HCT116 (cell line): ENCODE results near the gene LRBA. TPM values are rescaled to one million over a fixed set of nuclear protein-coding genes. Genes with fewer than 3 reads are reported as not detected.

ENCODE experiments used
- ATAC-seq: fragments of 200-7000 bp; cut with Tn5 transposase; 2 replicates; pipeline ENCODE4 v1.9.1; 2020; ENCODE audit warnings: mild to moderate bottlenecking, moderate library complexity
- BruUV-seq: library from RNA; stranded (reverse); fragments of 400-500 nt; replicated peaks from 2 replicates; lab custom pipeline; 2021; lab: Mats Ljungman, UMichigan
- CTCF ChIA-PET: fragments of 300-600 bp; sonication (Branson Sonifier 250); formaldehyde crosslinking; loops from one replicate; lab custom pipeline; 2021; ENCODE audit warnings: antibody characterized with exemption; lab: Charles Lee
- POLR2A ChIA-PET: fragments of 300-600, 350-600 bp; sonication (Branson Sonifier 250); formaldehyde crosslinking; loops from one replicate; lab custom pipeline; 2021; ENCODE audit warnings: antibody characterized with exemption; lab: Charles Lee
- RAD21 ChIA-PET, 2 experiments: fragments of 300-600 bp; sonication (Branson Sonifier 250); formaldehyde crosslinking; loops; one replicate each; lab custom pipeline; 2023; ENCODE audit warnings: low total read pairs in 2 of 2; ENCODE audit not compliant: uncharacterized antibody in 2 of 2, unreplicated experiment in 2 of 2, low non-redundant PET in 1 of 2; lab: Charles Lee
- DNase-seq: peaks from one replicate; pipeline ENCODE4 v3.0.0-alpha.2; 2010; ENCODE audit warnings: low read depth, low spot score
- H2AFZ ChIP-seq: fragments of 200-600 bp; shearing (Covaris generic), sonication (generic); 2 replicates; pipeline ENCODE4 v1.6.1; 2017; ENCODE audit warnings: low read depth, mixed run types, mixed read lengths, antibody characterized with exemption, low read length; ENCODE audit not compliant: poor library complexity, severe bottlenecking
- H3K27ac ChIP-seq: 2 replicates; pipeline ENCODE4 v1.5.1; 2012; ENCODE audit warnings: low read depth, low read length
- H3K27me3 ChIP-seq: fragments of 200-600 bp; sonication (generic); 2 replicates; pipeline ENCODE4 v1.6.1; 2016; ENCODE audit warnings: mixed run types, low read length, mixed read lengths; ENCODE audit not compliant: insufficient read depth
- H3K36me3 ChIP-seq, 2 experiments: fragments of 200-500 bp in 1 of 2; fragments of 200-600 bp in 1 of 2; sonication (Bioruptor generic) in 1 of 2; sonication (generic) in 1 of 2; 2 replicates each; pipeline versions ENCODE4 v1.5.1 to v1.6.1; 2014 to 2016; ENCODE audit warnings: low read length in 2 of 2, inconsistent platforms in 1 of 2, mixed read lengths in 1 of 2, mixed run types in 1 of 2; ENCODE audit not compliant: insufficient read depth in 2 of 2, control insufficient read depth in 1 of 2
- H3K4me1 ChIP-seq, 2 experiments: fragments of 200-600 bp in 1 of 2; sonication (generic) in 1 of 2; 2 replicates each; pipeline versions ENCODE4 v1.5.1 to v1.6.1; 2012 to 2017; ENCODE audit warnings: low read length in 2 of 2, inconsistent platforms in 1 of 2, mild to moderate bottlenecking in 1 of 2, mixed read lengths in 1 of 2, mixed run types in 1 of 2, moderate library complexity in 1 of 2; ENCODE audit not compliant: insufficient read depth in 2 of 2, control insufficient read depth in 1 of 2
- H3K4me2 ChIP-seq: fragments of 200-600 bp; sonication (generic); 2 replicates; pipeline ENCODE4 v1.6.1; 2017; ENCODE audit warnings: mixed run types, low read length, mixed read lengths
- H3K4me3 ChIP-seq, 2 experiments: fragments of 200-600 bp in 1 of 2; sonication (generic) in 1 of 2; replicated peaks in 1 of 2; 2 replicates each; pipeline ENCODE4 v1.5.1; 2011 to 2016; ENCODE audit warnings: low read length in 2 of 2, control low read depth in 1 of 2, low read depth in 1 of 2, mild to moderate bottlenecking in 1 of 2, mixed read lengths in 1 of 2, mixed run types in 1 of 2
- H3K79me2 ChIP-seq: fragments of 200-600 bp; sonication (generic); 2 replicates; pipeline ENCODE4 v1.6.1; 2017; ENCODE audit warnings: mild to moderate bottlenecking, mixed run types, low read length, moderate library complexity, mixed read lengths; ENCODE audit not compliant: insufficient read depth
- H3K9ac ChIP-seq: fragments of 200-600 bp; sonication (generic); 2 replicates; pipeline ENCODE4 v1.6.1; 2016; ENCODE audit warnings: low read length, mixed read lengths
- H3K9me2 ChIP-seq: fragments of 200-600 bp; sonication (generic), shearing (Covaris generic); 2 replicates; pipeline ENCODE4 v1.6.1; 2017; ENCODE audit warnings: mixed run types, mild to moderate bottlenecking, moderate library complexity; ENCODE audit not compliant: insufficient read depth
- H3K9me3 ChIP-seq, 2 experiments: fragments of 200-500 bp in 1 of 2; fragments of 200-600 bp in 1 of 2; sonication (Bioruptor generic) in 1 of 2; sonication (generic) in 1 of 2; 2 replicates each; pipeline ENCODE4 v1.6.1; 2014 to 2017; ENCODE audit warnings: low read length in 2 of 2, mixed read lengths in 2 of 2, inconsistent platforms in 1 of 2, low read depth in 1 of 2, mild to moderate bottlenecking in 1 of 2, mixed run types in 1 of 2, moderate library complexity in 1 of 2; ENCODE audit not compliant: control insufficient read depth in 1 of 2, insufficient read depth in 1 of 2
- H4K20me1 ChIP-seq: fragments of 200-600 bp; sonication (generic), shearing (Covaris generic); 2 replicates; pipeline ENCODE4 v1.6.1; 2017; ENCODE audit warnings: mixed run types, mild to moderate bottlenecking, moderate library complexity; ENCODE audit not compliant: insufficient read depth
- EGR1 ChIP-seq: IDR thresholded peaks from 2 replicates; pipeline ENCODE4 v1.6.1; 2012; ENCODE audit warnings: low read depth
- ELF1 ChIP-seq: IDR thresholded peaks from 2 replicates; pipeline ENCODE4 v1.6.1; 2012; ENCODE audit warnings: low read depth, borderline replicate concordance
- EZH2 ChIP-seq: fragments of 200-600 bp; sonication (generic); IDR thresholded peaks from 2 replicates; pipeline ENCODE4 v1.6.1; 2017; ENCODE audit warnings: antibody characterized with exemption, mixed run types
- FOSL1 ChIP-seq: IDR thresholded peaks from 2 replicates; pipeline ENCODE4 v1.6.1; 2012; ENCODE audit warnings: low read depth
- POLR2A ChIP-seq: IDR thresholded peaks from 2 replicates; pipeline ENCODE4 v1.7.0; 2011; ENCODE audit warnings: borderline replicate concordance; ENCODE audit not compliant: insufficient read depth, insufficient read length; ENCODE audit errors: extremely low read depth
- SIN3A ChIP-seq: IDR thresholded peaks from 2 replicates; pipeline ENCODE4 v1.6.1; 2012; ENCODE audit warnings: low read depth
- SP1 ChIP-seq: IDR thresholded peaks from 2 replicates; pipeline ENCODE4 v1.6.1; 2012; ENCODE audit warnings: low read depth
- SRF ChIP-seq: IDR thresholded peaks from 2 replicates; pipeline ENCODE4 v1.6.1; 2012; ENCODE audit warnings: low read depth
- TCF7L2 ChIP-seq: IDR thresholded peaks from 2 replicates; pipeline ENCODE4 v1.7.0; 2011; ENCODE audit warnings: borderline replicate concordance, inconsistent platforms; ENCODE audit not compliant: insufficient read depth, insufficient read length; ENCODE audit errors: extremely low read depth
- YY1 ChIP-seq: IDR thresholded peaks from 2 replicates; pipeline ENCODE4 v1.6.1; 2011; ENCODE audit warnings: low read length, low read depth, moderate library complexity, mild to moderate bottlenecking; ENCODE audit not compliant: insufficient replicate concordance; ENCODE audit errors: extremely low read depth
- ZFX ChIP-seq: fragments of 450-650 bp; IDR thresholded peaks from 2 replicates; pipeline ENCODE4 v1.6.1; 2017
- ZNF274 ChIP-seq: fragments of 200-500 bp; sonication (Bioruptor generic); IDR thresholded peaks from 2 replicates; pipeline ENCODE4 v1.6.1; 2014; ENCODE audit warnings: mild to moderate bottlenecking, low read depth, low read length, inconsistent platforms
- intact Hi-C: fragments of 100-400 bp; cut with micrococcal nuclease; formaldehyde crosslinking; loops from 2 replicates; pipeline ENCODE4 v1.10.0; 2022
- total RNA-seq: library from RNA; stranded (reverse); gene quantifications from one replicate; pipeline ENCODE4 v1.2.1, GENCODE V29; 2021; ENCODE audit not compliant: unreplicated experiment
- TF ChIP-seq, protein P1 (sequence below): IDR thresholded peaks from 2 replicates; pipeline ENCODE4 v1.6.1; 2012
- TF ChIP-seq, protein P2 (sequence below): IDR thresholded peaks from 2 replicates; pipeline ENCODE4 v1.6.1; 2012
- TF ChIP-seq, protein P3 (sequence below): IDR thresholded peaks from 2 replicates; pipeline ENCODE4 v1.6.1; 2011; ENCODE audit warnings: mild to moderate bottlenecking, low read length, moderate library complexity; ENCODE audit not compliant: insufficient replicate concordance; ENCODE audit errors: extremely low read depth
- TF ChIP-seq, protein P4 (sequence below), 3 experiments: fragments of 200-600 bp in 1 of 3; sonication (generic) in 1 of 3; IDR thresholded peaks in 2 of 3; conservative IDR thresholded peaks in 1 of 3; 2 replicates each; pipeline ENCODE4 v1.5.1; 2012 to 2017; ENCODE audit warnings: low read depth in 2 of 3, low read length in 2 of 3, antibody characterized with exemption in 1 of 3, borderline replicate concordance in 1 of 3, control low read depth in 1 of 3, mild to moderate bottlenecking in 1 of 3, mixed read lengths in 1 of 3, mixed run types in 1 of 3, moderate library complexity in 1 of 3; ENCODE audit not compliant: insufficient read depth in 1 of 3
- TF ChIP-seq, protein P5 (sequence below): IDR thresholded peaks from 2 replicates; pipeline ENCODE4 v1.6.1; 2012; ENCODE audit warnings: low read depth

LRBA gene
- total RNA-seq, 1 experiment from 2014 or later = 79.8 TPM

DNA sequence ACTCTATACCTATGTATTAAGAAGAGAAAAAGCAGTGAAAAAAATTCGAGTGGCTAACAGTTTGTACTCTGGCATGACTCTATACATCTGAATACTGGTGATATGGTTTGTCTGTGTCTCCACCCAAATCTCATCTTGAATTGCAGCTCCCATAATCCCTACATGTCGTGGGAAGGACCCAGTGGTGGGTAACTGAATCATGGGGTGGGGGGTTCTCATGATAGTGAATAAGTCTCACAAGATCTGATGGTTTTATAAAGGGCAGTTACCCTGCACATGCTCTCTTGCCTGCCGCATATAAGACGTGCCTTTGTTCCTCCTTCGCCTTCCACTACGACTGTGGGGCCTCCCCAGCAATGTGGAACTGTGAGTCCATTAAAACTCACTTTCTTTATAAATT is 70.4 kb downstream of the LRBA start:
- Histone ChIP-seq H3K36me3 (no peaks in the 10 kb centered on the region), H3K4me3 (no peak overlapping the region), H3K4me1 (peaks cover 0 to 4% of the 10 kb centered on the region in 2 experiments; a peak in 1 of 4 replicates), H3K9me2 (no peaks in the 10 kb centered on the region), H3K27ac (no peak overlapping the region), H3K4me2 (no peak overlapping the region), H3K27me3 (no peaks in the 10 kb centered on the region), H3K9me3 (no peaks in the 10 kb centered on the region), H2AFZ (no peak overlapping the region), H3K9ac (no peak overlapping the region), H4K20me1 (peaks cover 14% of the 10 kb centered on the region; the same call in 1 of the 2 replicates), H3K79me2 (peaks cover 93% of the 10 kb centered on the region)
- DNase-seq = no peak
- ChIA-PET RAD21 (no interaction called here), POLR2A (no interaction called here), CTCF (no interaction called here)
- ATAC-seq = no peak
- TF ChIP-seq, protein P1, sequence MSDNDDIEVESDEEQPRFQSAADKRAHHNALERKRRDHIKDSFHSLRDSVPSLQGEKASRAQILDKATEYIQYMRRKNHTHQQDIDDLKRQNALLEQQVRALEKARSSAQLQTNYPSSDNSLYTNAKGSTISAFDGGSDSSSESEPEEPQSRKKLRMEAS = no peak
- TF ChIP-seq EGR1 (no peak), ZNF274 (no peak), ELF1 (no peak), SRF (no peak), TCF7L2 (no peak), EZH2 (no peak), SP1 (no peak), SIN3A (no peak), ZFX (no peak), POLR2A (no peak), YY1 (no peak), FOSL1 (no peak)
- TF ChIP-seq, protein P2, sequence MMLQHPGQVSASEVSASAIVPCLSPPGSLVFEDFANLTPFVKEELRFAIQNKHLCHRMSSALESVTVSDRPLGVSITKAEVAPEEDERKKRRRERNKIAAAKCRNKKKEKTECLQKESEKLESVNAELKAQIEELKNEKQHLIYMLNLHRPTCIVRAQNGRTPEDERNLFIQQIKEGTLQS = no peak
- TF ChIP-seq, protein P3, sequence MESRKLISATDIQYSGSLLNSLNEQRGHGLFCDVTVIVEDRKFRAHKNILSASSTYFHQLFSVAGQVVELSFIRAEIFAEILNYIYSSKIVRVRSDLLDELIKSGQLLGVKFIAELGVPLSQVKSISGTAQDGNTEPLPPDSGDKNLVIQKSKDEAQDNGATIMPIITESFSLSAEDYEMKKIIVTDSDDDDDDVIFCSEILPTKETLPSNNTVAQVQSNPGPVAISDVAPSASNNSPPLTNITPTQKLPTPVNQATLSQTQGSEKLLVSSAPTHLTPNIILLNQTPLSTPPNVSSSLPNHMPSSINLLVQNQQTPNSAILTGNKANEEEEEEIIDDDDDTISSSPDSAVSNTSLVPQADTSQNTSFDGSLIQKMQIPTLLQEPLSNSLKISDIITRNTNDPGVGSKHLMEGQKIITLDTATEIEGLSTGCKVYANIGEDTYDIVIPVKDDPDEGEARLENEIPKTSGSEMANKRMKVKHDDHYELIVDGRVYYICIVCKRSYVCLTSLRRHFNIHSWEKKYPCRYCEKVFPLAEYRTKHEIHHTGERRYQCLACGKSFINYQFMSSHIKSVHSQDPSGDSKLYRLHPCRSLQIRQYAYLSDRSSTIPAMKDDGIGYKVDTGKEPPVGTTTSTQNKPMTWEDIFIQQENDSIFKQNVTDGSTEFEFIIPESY = no peak
- TF ChIP-seq, protein P4, sequence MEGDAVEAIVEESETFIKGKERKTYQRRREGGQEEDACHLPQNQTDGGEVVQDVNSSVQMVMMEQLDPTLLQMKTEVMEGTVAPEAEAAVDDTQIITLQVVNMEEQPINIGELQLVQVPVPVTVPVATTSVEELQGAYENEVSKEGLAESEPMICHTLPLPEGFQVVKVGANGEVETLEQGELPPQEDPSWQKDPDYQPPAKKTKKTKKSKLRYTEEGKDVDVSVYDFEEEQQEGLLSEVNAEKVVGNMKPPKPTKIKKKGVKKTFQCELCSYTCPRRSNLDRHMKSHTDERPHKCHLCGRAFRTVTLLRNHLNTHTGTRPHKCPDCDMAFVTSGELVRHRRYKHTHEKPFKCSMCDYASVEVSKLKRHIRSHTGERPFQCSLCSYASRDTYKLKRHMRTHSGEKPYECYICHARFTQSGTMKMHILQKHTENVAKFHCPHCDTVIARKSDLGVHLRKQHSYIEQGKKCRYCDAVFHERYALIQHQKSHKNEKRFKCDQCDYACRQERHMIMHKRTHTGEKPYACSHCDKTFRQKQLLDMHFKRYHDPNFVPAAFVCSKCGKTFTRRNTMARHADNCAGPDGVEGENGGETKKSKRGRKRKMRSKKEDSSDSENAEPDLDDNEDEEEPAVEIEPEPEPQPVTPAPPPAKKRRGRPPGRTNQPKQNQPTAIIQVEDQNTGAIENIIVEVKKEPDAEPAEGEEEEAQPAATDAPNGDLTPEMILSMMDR (IDR thresholded peaks at IDR 0.05 in 2 of 3, conservative IDR thresholded peaks at IDR 0.05 in 1 of 3; ENCODE audit: borderline replicate concordance in 1 of 3, insufficient read depth in 1 of 3, low read depth in 2 of 3, low read length in 2 of 3) = no peak
- TF ChIP-seq, protein P5, sequence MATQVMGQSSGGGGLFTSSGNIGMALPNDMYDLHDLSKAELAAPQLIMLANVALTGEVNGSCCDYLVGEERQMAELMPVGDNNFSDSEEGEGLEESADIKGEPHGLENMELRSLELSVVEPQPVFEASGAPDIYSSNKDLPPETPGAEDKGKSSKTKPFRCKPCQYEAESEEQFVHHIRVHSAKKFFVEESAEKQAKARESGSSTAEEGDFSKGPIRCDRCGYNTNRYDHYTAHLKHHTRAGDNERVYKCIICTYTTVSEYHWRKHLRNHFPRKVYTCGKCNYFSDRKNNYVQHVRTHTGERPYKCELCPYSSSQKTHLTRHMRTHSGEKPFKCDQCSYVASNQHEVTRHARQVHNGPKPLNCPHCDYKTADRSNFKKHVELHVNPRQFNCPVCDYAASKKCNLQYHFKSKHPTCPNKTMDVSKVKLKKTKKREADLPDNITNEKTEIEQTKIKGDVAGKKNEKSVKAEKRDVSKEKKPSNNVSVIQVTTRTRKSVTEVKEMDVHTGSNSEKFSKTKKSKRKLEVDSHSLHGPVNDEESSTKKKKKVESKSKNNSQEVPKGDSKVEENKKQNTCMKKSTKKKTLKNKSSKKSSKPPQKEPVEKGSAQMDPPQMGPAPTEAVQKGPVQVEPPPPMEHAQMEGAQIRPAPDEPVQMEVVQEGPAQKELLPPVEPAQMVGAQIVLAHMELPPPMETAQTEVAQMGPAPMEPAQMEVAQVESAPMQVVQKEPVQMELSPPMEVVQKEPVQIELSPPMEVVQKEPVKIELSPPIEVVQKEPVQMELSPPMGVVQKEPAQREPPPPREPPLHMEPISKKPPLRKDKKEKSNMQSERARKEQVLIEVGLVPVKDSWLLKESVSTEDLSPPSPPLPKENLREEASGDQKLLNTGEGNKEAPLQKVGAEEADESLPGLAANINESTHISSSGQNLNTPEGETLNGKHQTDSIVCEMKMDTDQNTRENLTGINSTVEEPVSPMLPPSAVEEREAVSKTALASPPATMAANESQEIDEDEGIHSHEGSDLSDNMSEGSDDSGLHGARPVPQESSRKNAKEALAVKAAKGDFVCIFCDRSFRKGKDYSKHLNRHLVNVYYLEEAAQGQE = no peak
- intact Hi-C loops = no loop called here
- BruUV-seq = no TSS peak
